HepG2 (cell line): ENCODE measurements around the gene ANKRD11. TPM values are rescaled to one million over a fixed set of nuclear protein-coding genes. Genes with fewer than 3 reads are reported as not detected.

Experiments used
- ARID5B ChIP-seq: IDR thresholded peaks from 2 replicates; pipeline ENCODE4 v1.4.0; 2020; ENCODE audit warnings: mild to moderate bottlenecking, missing genetic modification reagents
- ATF7-NPFF ChIP-seq: sonication (generic); formaldehyde crosslinking; IDR thresholded peaks from 2 replicates; pipeline ENCODE4 v1.8.1; 2023; ENCODE audit warnings: mild to moderate bottlenecking, low read depth, missing genetic modification reagents, moderate library complexity
- BCL3 ChIP-seq: sonication (generic); formaldehyde crosslinking; IDR thresholded peaks from 2 replicates; pipeline ENCODE4 v1.5.1; 2020; ENCODE audit warnings: mild to moderate bottlenecking, missing genetic modification reagents, moderate library complexity
- CBX1 ChIP-seq: IDR thresholded peaks from one replicate; pipeline ENCODE4 v1.6.1; 2016; ENCODE audit warnings: antibody characterized with exemption, low read depth
- DRAP1 ChIP-seq: IDR thresholded peaks from 2 replicates; pipeline ENCODE4 v1.6.1; 2016; ENCODE audit warnings: missing genetic modification reagents, missing compliant biosample characterization
- E2F1 ChIP-seq: sonication (generic); formaldehyde crosslinking; IDR thresholded peaks from 2 replicates; pipeline ENCODE4 v1.5.0; 2020; ENCODE audit warnings: missing genetic modification reagents
- FOXA3 ChIP-seq: IDR thresholded peaks from 2 replicates; pipeline ENCODE4 v1.6.1; 2016; ENCODE audit warnings: missing genetic modification reagents, missing compliant biosample characterization
- FOXM1 ChIP-seq: sonication (generic); formaldehyde crosslinking; IDR thresholded peaks from 2 replicates; pipeline ENCODE4 v1.5.0; 2020; ENCODE audit warnings: missing genetic modification reagents
- KDM1A ChIP-seq: IDR thresholded peaks from 2 replicates; pipeline ENCODE4 v1.6.1; 2016; ENCODE audit warnings: missing compliant biosample characterization
- KDM6A ChIP-seq: IDR thresholded peaks from 2 replicates; pipeline ENCODE4 v1.6.1; 2016; ENCODE audit warnings: low read depth
- NFE2L1 ChIP-seq: sonication (generic); formaldehyde crosslinking; IDR thresholded peaks from 2 replicates; pipeline ENCODE4 v1.4.0; 2020; ENCODE audit warnings: missing genetic modification reagents, mild to moderate bottlenecking, borderline replicate concordance
- SIX1 ChIP-seq: sonication (generic); formaldehyde crosslinking; IDR thresholded peaks from 2 replicates; pipeline ENCODE4 v1.4.0; 2020; ENCODE audit warnings: missing genetic modification reagents, borderline replicate concordance
- STAG1 ChIP-seq: sonication (generic); formaldehyde crosslinking; IDR thresholded peaks from 2 replicates; pipeline ENCODE4 v1.4.0; 2020; ENCODE audit warnings: missing genetic modification reagents
- TBX3 ChIP-seq: fragments of 450-650 bp; IDR thresholded peaks from 2 replicates; pipeline ENCODE4 v1.6.1; 2017; ENCODE audit warnings: antibody characterized with exemption, mild to moderate bottlenecking, inconsistent platforms, borderline replicate concordance
- THAP9 ChIP-seq: sonication (generic); formaldehyde crosslinking; IDR thresholded peaks from 2 replicates; pipeline ENCODE4; 2020; ENCODE audit warnings: missing genetic modification reagents, mild to moderate bottlenecking, borderline replicate concordance
- ZNF180 ChIP-seq: sonication (generic); formaldehyde crosslinking; IDR thresholded peaks from 2 replicates; pipeline ENCODE4 v1.4.0; 2020; ENCODE audit warnings: low read depth, missing genetic modification reagents, borderline replicate concordance
- ZNF30 ChIP-seq: sonication (generic); formaldehyde crosslinking; IDR thresholded peaks from 2 replicates; pipeline ENCODE4 v1.5.0; 2020; ENCODE audit warnings: mild to moderate bottlenecking, missing genetic modification reagents
- ZNF589 ChIP-seq: sonication (generic); formaldehyde crosslinking; conservative IDR thresholded peaks from 2 replicates; pipeline ENCODE4 v1.8.0; 2022; ENCODE audit warnings: mild to moderate bottlenecking, moderate library complexity, missing genetic modification reagents
- ZNF614 ChIP-seq: IDR thresholded peaks from 2 replicates; pipeline ENCODE4 v1.6.1; 2018; ENCODE audit warnings: missing biosample characterization, missing genetic modification reagents, inconsistent platforms, borderline replicate concordance
- ZSCAN12 ChIP-seq: sonication (generic); formaldehyde crosslinking; IDR thresholded peaks from 2 replicates; pipeline ENCODE4 v1.9.0; 2021; ENCODE audit warnings: mild to moderate bottlenecking, missing genetic modification reagents
- polyA plus RNA-seq, 8 experiments: library from polyadenylated mRNA; depleted of rRNA in 3 of 8; stranded (reverse) in 7 of 8; unstranded in 1 of 8; fragments of >200 nt; fragmentation: Illumina TruSeq in 4 of 8; extraction: Trizol in 4 of 8; gene quantifications; 2 replicates each; pipeline versions ENCODE4 v1.2.1 to v1.2.3, GENCODE V29; 2011 to 2016; ENCODE audit warnings: low read depth in 4 of 8, missing spikeins in 1 of 8, mixed read lengths in 1 of 8; ENCODE audit not compliant: insufficient read depth in 1 of 8
- total RNA-seq, 5 experiments: library from RNA; depleted of rRNA; stranded (reverse); fragments of >200 nt; fragmentation: Illumina TruSeq; extraction: Trizol; gene quantifications; 2 replicates each; pipeline ENCODE4 v1.2.3, GENCODE V29; 2016; ENCODE audit warnings: low read depth in 1 of 5

The ANKRD11 gene
- total and polyA plus RNA-seq, 2 of the 13 experiments (the other 11 are each of a cell fraction or from before 2014, with no cell fraction given) = 21.4 to 38.4 TPM

- TF ChIP-seq FOXA3 (CRISPR knock-in tag) (peak; percentile 55), FOXM1 (CRISPR knock-in tag) (no peak), ATF7-NPFF (CRISPR knock-in tag) (no peak), E2F1 (CRISPR knock-in tag) (no peak), ZNF30 (CRISPR knock-in tag) (no peak), CBX1 (no peak), DRAP1 (CRISPR knock-in tag) (0 out of 2 replicates have a peak, but pooled peaks have one; percentile 16), THAP9 (CRISPR knock-in tag) (peak; percentile 64; the same call in 1 of the 2 replicates), ZSCAN12 (no peak), KDM6A (CRISPR knock-in tag) (no peak), ARID5B (peak; percentile 48; the same call in 1 of the 2 replicates), ZNF589 (CRISPR knock-in tag) (no peak), ZNF180 (no peak), STAG1 (CRISPR knock-in tag) (no peak), NFE2L1 (no peak), ZNF614 (CRISPR knock-in tag) (0 out of 2 replicates have a peak, but pooled peaks have one; percentile 21), KDM1A (CRISPR knock-in tag) (no peak), TBX3 (no peak), SIX1 (CRISPR knock-in tag) (no peak), BCL3 (CRISPR knock-in tag) (no peak)
Observed at GRCh38 chr16:89319886-89320781, 170.2 kb downstream of the ANKRD11 start (continued).
